Neural crest cell (in vitro differentiated cells): Measurements from ENCODE around the gene TRIO. TPM values are rescaled to one million over a fixed set of nuclear protein-coding genes. Genes with fewer than 3 reads are reported as not detected.
"Not testable (repeated sequence)": the region's sequence is repeated elsewhere in the genome, so short reads cannot be mapped to it uniquely, and the experiment has no call there.

Source experiments
- DNase-seq: peaks from one replicate; pipeline ENCODE4 v3.0.0; 2021; ENCODE audit warnings: low read depth, mixed read lengths, low spot score
- H3K27ac Mint-ChIP-seq: one replicate; pipeline ENCODE4 v1.8.0; 2021; ENCODE audit warnings: mild to moderate bottlenecking, mixed read lengths; ENCODE audit not compliant: unreplicated experiment
- H3K27me3 Mint-ChIP-seq: 2 replicates; pipeline ENCODE4 v1.8.0; 2021; ENCODE audit warnings: low read depth, mild to moderate bottlenecking, mixed read lengths
- H3K36me3 Mint-ChIP-seq: 2 replicates; pipeline ENCODE4 v1.8.0; 2021; ENCODE audit warnings: low read depth, mild to moderate bottlenecking, mixed read lengths
- H3K4me1 Mint-ChIP-seq: 2 replicates; pipeline ENCODE4 v1.8.0; 2021; ENCODE audit warnings: mixed read lengths
- H3K4me3 Mint-ChIP-seq: one replicate; pipeline ENCODE4 v1.8.0; 2021; ENCODE audit warnings: mild to moderate bottlenecking, mixed read lengths
- H3K9me3 Mint-ChIP-seq: 2 replicates; pipeline ENCODE4 v1.8.0; 2021; ENCODE audit warnings: mixed read lengths
- total RNA-seq: library from RNA; stranded (reverse); gene quantifications from 2 replicates; pipeline ENCODE4 v1.2.1, GENCODE V29; 2021
- TF ChIP-seq, protein P1 (sequence below): fragments of 200-600 bp; sonication (generic); conservative IDR thresholded peaks from 2 replicates; pipeline ENCODE4 v1.5.0; 2021; ENCODE audit warnings: antibody characterized with exemption, mild to moderate bottlenecking

The TRIO gene
- total RNA-seq, 1 donor from 2014 or later: 134 TPM

DNA sequence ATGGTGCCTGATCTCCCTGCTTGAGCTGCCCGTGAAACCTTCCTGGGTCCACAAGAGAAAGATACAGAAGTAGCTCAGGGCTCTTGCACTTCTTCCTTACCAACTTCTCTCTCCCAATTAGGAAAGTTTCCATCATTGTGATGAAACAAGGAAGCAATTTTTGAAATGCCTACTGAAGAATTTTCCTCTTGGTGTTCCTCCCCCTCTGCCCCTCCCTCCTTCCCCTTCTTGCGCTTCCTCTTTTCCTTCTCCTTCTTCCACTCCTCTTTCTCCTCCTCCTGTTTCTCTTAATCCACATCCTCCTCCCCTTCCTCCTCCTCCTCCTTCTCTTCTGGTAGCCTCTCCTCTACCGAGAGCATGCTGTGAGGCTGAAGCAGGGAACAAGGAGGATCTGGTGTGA is 402.2 kb downstream of the TRIO start:
- Mint-ChIP-seq H3K36me3 (no peaks in the 10 kb centered on the region), H3K27me3 (peaks cover 4% of the 10 kb centered on the region), H3K4me3 (no peak overlapping the region), H3K27ac (no peak overlapping the region), H3K4me1 (no peaks in the 10 kb centered on the region), H3K9me3 (peaks cover 16% of the 10 kb centered on the region)
- TF ChIP-seq, protein P1, sequence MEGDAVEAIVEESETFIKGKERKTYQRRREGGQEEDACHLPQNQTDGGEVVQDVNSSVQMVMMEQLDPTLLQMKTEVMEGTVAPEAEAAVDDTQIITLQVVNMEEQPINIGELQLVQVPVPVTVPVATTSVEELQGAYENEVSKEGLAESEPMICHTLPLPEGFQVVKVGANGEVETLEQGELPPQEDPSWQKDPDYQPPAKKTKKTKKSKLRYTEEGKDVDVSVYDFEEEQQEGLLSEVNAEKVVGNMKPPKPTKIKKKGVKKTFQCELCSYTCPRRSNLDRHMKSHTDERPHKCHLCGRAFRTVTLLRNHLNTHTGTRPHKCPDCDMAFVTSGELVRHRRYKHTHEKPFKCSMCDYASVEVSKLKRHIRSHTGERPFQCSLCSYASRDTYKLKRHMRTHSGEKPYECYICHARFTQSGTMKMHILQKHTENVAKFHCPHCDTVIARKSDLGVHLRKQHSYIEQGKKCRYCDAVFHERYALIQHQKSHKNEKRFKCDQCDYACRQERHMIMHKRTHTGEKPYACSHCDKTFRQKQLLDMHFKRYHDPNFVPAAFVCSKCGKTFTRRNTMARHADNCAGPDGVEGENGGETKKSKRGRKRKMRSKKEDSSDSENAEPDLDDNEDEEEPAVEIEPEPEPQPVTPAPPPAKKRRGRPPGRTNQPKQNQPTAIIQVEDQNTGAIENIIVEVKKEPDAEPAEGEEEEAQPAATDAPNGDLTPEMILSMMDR: no peak
- DNase-seq: no peak

DNA sequence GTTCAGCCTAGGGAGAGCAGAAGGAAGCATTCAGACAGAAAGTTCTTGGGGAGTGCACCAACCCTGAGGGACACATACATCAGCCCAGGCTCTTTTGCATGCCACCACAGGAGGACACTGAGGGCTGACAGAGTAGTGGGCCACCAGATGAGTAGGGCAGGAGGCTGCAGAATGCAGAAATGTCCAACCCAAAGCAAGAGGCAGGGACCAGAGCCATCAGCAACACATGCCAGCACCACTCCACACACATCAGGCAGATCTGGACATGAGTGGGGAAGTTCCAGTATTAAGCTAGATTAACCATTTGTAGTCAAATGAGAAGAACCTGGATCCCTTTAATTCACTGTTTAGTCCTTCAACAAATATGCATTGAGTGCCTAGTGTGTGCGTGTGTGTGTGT is 402.7 kb downstream of the TRIO start:
- TF ChIP-seq, protein P1: no peak
- peaks cover 6% of the 10 kb centered on the region for H3K27me3 Mint-ChIP-seq
- H3K36me3 Mint-ChIP-seq: no peaks in the 10 kb centered on the region
- no peak overlapping the region for H3K27ac Mint-ChIP-seq
- H3K4me1 Mint-ChIP-seq: no peaks in the 10 kb centered on the region
- H3K4me3 Mint-ChIP-seq: no peak overlapping the region
- DNase-seq: no peak
- peaks cover 14% of the 10 kb centered on the region for H3K9me3 Mint-ChIP-seq

DNA sequence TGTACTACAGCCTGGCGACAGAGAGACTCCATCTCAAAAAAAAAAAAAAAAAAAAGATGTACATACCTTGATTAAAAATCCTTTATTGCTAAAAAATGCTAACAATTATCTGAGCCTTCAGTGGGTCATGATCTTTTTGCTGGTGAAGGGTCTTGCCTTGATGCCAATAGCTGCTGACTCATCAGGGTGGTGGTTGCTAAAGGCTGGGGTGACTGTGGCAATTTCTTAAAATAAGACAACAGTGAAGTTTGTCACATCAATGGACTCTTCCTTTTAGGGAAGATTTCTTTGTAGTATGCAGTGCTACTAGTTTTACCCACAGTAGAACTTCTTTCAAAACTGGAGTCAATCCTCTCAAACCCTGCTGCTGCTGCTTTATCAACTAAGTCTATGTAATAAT is 404.5 kb downstream of the TRIO start:
- peaks cover 6% of the 10 kb centered on the region for H3K27me3 Mint-ChIP-seq
- H3K9me3 Mint-ChIP-seq: peaks cover 12% of the 10 kb centered on the region

DNA sequence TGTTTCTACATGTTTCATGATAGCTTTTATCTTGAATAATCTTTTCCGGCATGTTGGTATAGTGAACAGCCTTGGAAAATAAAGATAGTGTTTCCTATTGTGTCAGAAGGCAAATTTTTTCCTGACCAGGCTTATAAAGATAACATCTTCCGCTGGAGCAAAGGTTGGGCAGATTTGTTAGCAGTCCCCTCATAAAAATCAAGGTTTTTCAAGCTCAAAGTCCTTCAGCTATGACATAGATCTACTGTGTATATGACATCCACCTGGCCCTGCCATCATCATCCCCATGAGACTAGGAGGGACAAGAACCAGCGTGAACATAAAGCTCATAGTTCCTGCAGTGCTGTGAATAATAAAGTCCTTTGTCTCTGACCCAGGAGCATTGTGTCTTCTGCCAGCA is 408.1 kb downstream of the TRIO start:
- no peak for DNase-seq
- TF ChIP-seq, protein P1: no peak
- peaks cover 2% of the 10 kb centered on the region for H3K27me3 Mint-ChIP-seq
- no peaks in the 10 kb centered on the region for H3K4me1 Mint-ChIP-seq
- no peak overlapping the region for H3K4me3 Mint-ChIP-seq
- peaks cover 9% of the 10 kb centered on the region for H3K9me3 Mint-ChIP-seq
- no peaks in the 10 kb centered on the region for H3K36me3 Mint-ChIP-seq
- no peak overlapping the region for H3K27ac Mint-ChIP-seq

More for the DNA sequence above, 404.5 kb downstream of the TRIO start:
- Mint-ChIP-seq H3K4me3 (no peak overlapping the region), H3K27ac (no peak overlapping the region), H3K36me3 (no peaks in the 10 kb centered on the region), H3K4me1 (no peaks in the 10 kb centered on the region)
- TF ChIP-seq, protein P1: no peak
- DNase-seq: no peak

DNA sequence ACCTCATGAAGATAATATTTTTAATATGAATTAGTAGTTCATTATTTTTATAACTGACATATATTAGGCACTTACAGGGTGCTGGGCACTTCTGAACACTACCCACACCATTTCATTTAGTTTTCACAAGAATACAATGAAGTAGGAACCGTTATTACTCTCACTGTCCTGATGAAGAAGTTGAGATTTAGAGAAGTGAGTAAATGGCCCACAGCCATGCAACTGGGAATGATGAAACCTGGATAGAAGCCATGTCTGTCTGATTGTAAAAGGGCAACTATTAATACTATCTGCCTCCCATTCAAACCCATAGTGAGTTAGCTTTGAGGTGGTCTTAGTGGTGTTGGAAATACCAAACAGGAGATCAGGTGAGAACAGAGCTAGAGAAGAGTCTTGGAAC is 408.9 kb downstream of the TRIO start:
- H3K27me3 Mint-ChIP-seq: peaks cover 2% of the 10 kb centered on the region
- H3K9me3 Mint-ChIP-seq: peaks cover 5% of the 10 kb centered on the region
- H3K27ac Mint-ChIP-seq: no peak overlapping the region
- no peak overlapping the region for H3K4me3 Mint-ChIP-seq
- no peaks in the 10 kb centered on the region for H3K36me3 Mint-ChIP-seq
- H3K4me1 Mint-ChIP-seq: no peaks in the 10 kb centered on the region
- TF ChIP-seq, protein P1: no peak
- DNase-seq: no peak

DNA sequence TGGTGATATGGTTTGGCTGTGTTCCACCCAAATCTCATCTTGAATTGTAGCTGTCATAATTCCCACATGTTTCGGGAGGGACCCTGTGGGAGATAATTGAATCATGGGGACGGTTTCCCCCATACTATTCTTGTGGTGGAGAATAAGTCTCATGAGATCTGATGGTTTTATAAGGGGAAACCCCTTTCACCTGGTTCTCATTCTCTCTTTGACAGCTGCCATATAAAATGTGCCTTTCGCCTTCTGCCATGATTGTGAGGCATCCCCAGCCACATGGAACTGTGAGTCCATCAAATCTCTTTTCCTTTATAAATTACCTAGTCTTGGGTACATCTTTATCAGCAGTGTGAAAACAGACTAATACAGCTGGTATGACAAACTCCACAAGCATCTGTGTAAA is 411.1 kb downstream of the TRIO start:
- not testable (repeated sequence) for H3K9me3 Mint-ChIP-seq, H3K4me3 Mint-ChIP-seq

More for the DNA sequence above, 411.1 kb downstream of the TRIO start:
- H3K27me3 Mint-ChIP-seq, H3K27ac Mint-ChIP-seq, H3K4me1 Mint-ChIP-seq, DNase-seq, H3K36me3 Mint-ChIP-seq: not testable (repeated sequence)
